ENCODE data around the gene LYZL1.

- no peak for TF ChIP-seq POLR2AphosphoS5 (IDR thresholded peaks at IDR 0.05; ENCODE audit: low read depth, low read length)
- TF ChIP-seq REST (IDR thresholded peaks at IDR 0.05; ENCODE audit: insufficient read depth in 1 of 2, low read depth in 2 of 2, low read length in 2 of 2), result no peak
- no peak for TF ChIP-seq TAF1 (IDR thresholded peaks at IDR 0.05; ENCODE audit: borderline replicate concordance, insufficient read depth, low read length)
- TF ChIP-seq FOXP2 (optimal IDR thresholded peaks at IDR 0.05; ENCODE audit: borderline replicate concordance, extremely low read depth, extremely low read length, insufficient read depth), result no peak
- no peak for TF ChIP-seq SIN3A (IDR thresholded peaks at IDR 0.05; ENCODE audit: borderline replicate concordance, insufficient read depth, low read length)
Observed at GRCh38 chr10:29269486-29269885, 19.4 kb upstream of the LYZL1 start.

Data from PFSK-1 (cell line).